OCI-LY7 (cell line): ENCODE measurements around the gene RTN4. TPM values are rescaled to one million over a fixed set of nuclear protein-coding genes. Genes with fewer than 3 reads are reported as not detected.

Source experiments
- BruUV-seq: library from RNA; stranded (reverse); fragments of 400-500 nt; replicated peaks from 2 replicates; lab custom pipeline; 2021; lab: Mats Ljungman, UMichigan
- CTCF ChIA-PET: fragments of 300-600 bp; sonication (Branson Sonifier 250); formaldehyde crosslinking; loops from one replicate; lab custom pipeline; 2022; ENCODE audit warnings: antibody characterized with exemption; ENCODE audit not compliant: unreplicated experiment; lab: Charles Lee
- POLR2A ChIA-PET: fragments of 300-600 bp; sonication (Branson Sonifier 250); formaldehyde crosslinking; loops from one replicate; lab custom pipeline; 2022; ENCODE audit warnings: antibody characterized with exemption; lab: Charles Lee
- DNase-seq: peaks from one replicate; pipeline ENCODE4 v3.0.0-alpha.2; 2015; ENCODE audit warnings: low spot score
- H2AFZ ChIP-seq: fragments of 200-600 bp; sonication (generic), shearing (Covaris generic); 2 replicates; pipeline ENCODE4 v1.6.1; 2014; ENCODE audit warnings: mild to moderate bottlenecking, antibody characterized with exemption, low read length, moderate library complexity
- H3K27ac ChIP-seq: fragments of 200-600 bp; sonication (generic); 2 replicates; pipeline ENCODE4 v1.5.1; 2014; ENCODE audit warnings: mixed run types, low read depth, mild to moderate bottlenecking, moderate library complexity, low read length, inconsistent platforms; ENCODE audit not compliant: poor library complexity, severe bottlenecking
- H3K36me3 ChIP-seq: fragments of 200-600 bp; sonication (generic); 2 replicates; pipeline ENCODE4 v1.6.1; 2014; ENCODE audit warnings: mild to moderate bottlenecking, antibody characterized with exemption, low read length, moderate library complexity, mixed read lengths; ENCODE audit not compliant: insufficient read depth
- H3K4me1 ChIP-seq: fragments of 200-600 bp; sonication (generic); 2 replicates; pipeline ENCODE4 v1.5.1; 2014; ENCODE audit warnings: mild to moderate bottlenecking, low read length; ENCODE audit not compliant: insufficient read depth, poor library complexity, severe bottlenecking
- H3K4me2 ChIP-seq: fragments of 200-600 bp; sonication (generic); 2 replicates; pipeline ENCODE4 v1.6.1; 2014; ENCODE audit warnings: mild to moderate bottlenecking, low read length
- H3K4me3 ChIP-seq: fragments of 200-600 bp; sonication (generic); 2 replicates; pipeline ENCODE4 v1.5.1; 2014; ENCODE audit warnings: mild to moderate bottlenecking, low read depth, low read length; ENCODE audit not compliant: poor library complexity, severe bottlenecking
- H3K79me2 ChIP-seq: fragments of 200-600 bp; sonication (generic); 2 replicates; pipeline ENCODE4 v1.6.1; 2016; ENCODE audit warnings: low read depth, mild to moderate bottlenecking, low read length, moderate library complexity, mixed read lengths; ENCODE audit not compliant: insufficient read depth
- H3K9me2 ChIP-seq: fragments of 200-600 bp; sonication (generic); 2 replicates; pipeline ENCODE4 v1.6.1; 2016; ENCODE audit warnings: mild to moderate bottlenecking, low read length, mixed read lengths; ENCODE audit not compliant: insufficient read depth
- H3K9me3 ChIP-seq: fragments of 200-600 bp; sonication (generic); 2 replicates; pipeline ENCODE4 v1.6.1; 2014; ENCODE audit warnings: mild to moderate bottlenecking, mixed run types, low read length, mixed read lengths
- H4K20me1 ChIP-seq: fragments of 200-600 bp; sonication (generic); 2 replicates; pipeline ENCODE4 v1.6.1; 2014; ENCODE audit warnings: mild to moderate bottlenecking, antibody characterized with exemption, low read length, moderate library complexity, mixed read lengths; ENCODE audit not compliant: insufficient read depth
- CTCF ChIP-seq: fragments of 200-600 bp; sonication (generic); conservative IDR thresholded peaks from 2 replicates; pipeline ENCODE4 v1.5.1; 2014; ENCODE audit warnings: mild to moderate bottlenecking, antibody characterized with exemption, low read length, moderate library complexity, mixed read lengths
- EZH2phosphoT487 ChIP-seq: fragments of 200-600 bp; sonication (generic); IDR thresholded peaks from 2 replicates; pipeline ENCODE4 v1.6.1; 2018; ENCODE audit warnings: low read depth, borderline replicate concordance, mild to moderate bottlenecking, mixed run types, antibody characterized with exemption, low read length, moderate library complexity, mixed read lengths
- intact Hi-C: fragments of 100-400 bp; cut with micrococcal nuclease; formaldehyde crosslinking; loops from one replicate; pipeline ENCODE4 v1.10.0; 2022; ENCODE audit not compliant: unreplicated experiment
- total RNA-seq, 2 experiments: library from RNA; depleted of rRNA in 1 of 2; stranded (reverse); fragments of >200 nt in 1 of 2; shearing (Covaris generic) in 1 of 2; gene quantifications; 2 replicates each; pipeline ENCODE4 v1.2.3, GENCODE V29; 2014 to 2022

RTN4 gene
- total RNA-seq, 2 experiments from 2014 or later, result 36.5 to 75.2 TPM

- no peaks in the 10 kb centered on the region for H3K9me2 ChIP-seq
- DNase-seq, result no peak
- no peak overlapping the region for H3K4me2 ChIP-seq
- H4K20me1 ChIP-seq, result no peaks in the 10 kb centered on the region
- H3K4me3 ChIP-seq, result no peak overlapping the region
- H3K4me1 ChIP-seq, result no peaks in the 10 kb centered on the region
- TF ChIP-seq EZH2phosphoT487 (no peak), CTCF (no peak)
- intact Hi-C loops, result no loop called here
- no peak overlapping the region for H3K27ac ChIP-seq
- H2AFZ ChIP-seq, result no peak overlapping the region
- H3K79me2 ChIP-seq, result no peaks in the 10 kb centered on the region
- POLR2A ChIA-PET, result interaction anchor here (1.2 kb wide), 1 partner anchor 11 kb away, joined by 4 read pairs; no protein-coding TSS in a partner anchor
- H3K9me3 ChIP-seq, result no peaks in the 10 kb centered on the region
- H3K36me3 ChIP-seq, result peaks cover 99% of the 10 kb centered on the region
- CTCF ChIA-PET, result no interaction called here
- BruUV-seq, result no TSS peak
These were observed 95.4 kb downstream of the RTN4 start for GRCh38 chr2:54954705-54955357.

- no peaks in the 10 kb centered on the region for H3K9me2 ChIP-seq
- TF ChIP-seq CTCF, result no peak
- TF ChIP-seq EZH2phosphoT487, result no peak
- no peak overlapping the region for H3K4me3 ChIP-seq
- BruUV-seq, result no TSS peak
- ChIA-PET POLR2A (no interaction called here), CTCF (no interaction called here)
- no peak for DNase-seq
- no peak overlapping the region for H3K27ac ChIP-seq
- no peak overlapping the region for H3K4me2 ChIP-seq
- no peaks in the 10 kb centered on the region for H3K79me2 ChIP-seq
- peaks cover 100% of the 10 kb centered on the region for H3K36me3 ChIP-seq
- H3K4me1 ChIP-seq, result no peaks in the 10 kb centered on the region
- no peaks in the 10 kb centered on the region for H3K9me3 ChIP-seq
- no peak overlapping the region for H2AFZ ChIP-seq
- intact Hi-C loops, result no loop called here
- no peaks in the 10 kb centered on the region for H4K20me1 ChIP-seq
These were observed 96.1 kb downstream of the RTN4 start for GRCh38 chr2:54954158-54954557.

- H3K4me2 ChIP-seq, result no peak overlapping the region
- TF ChIP-seq EZH2phosphoT487, result no peak
- no peak for TF ChIP-seq CTCF
- H4K20me1 ChIP-seq, result no peaks in the 10 kb centered on the region
- no peaks in the 10 kb centered on the region for H3K4me1 ChIP-seq
- POLR2A ChIA-PET, result no interaction called here
- BruUV-seq, result TSS peak; percentile 19
- no peaks in the 10 kb centered on the region for H3K9me2 ChIP-seq
- H3K9me3 ChIP-seq, result no peaks in the 10 kb centered on the region
- no peaks in the 10 kb centered on the region for H3K79me2 ChIP-seq
- no peak overlapping the region for H2AFZ ChIP-seq
- intact Hi-C loops, result no loop called here
- peaks cover 100% of the 10 kb centered on the region for H3K36me3 ChIP-seq
- DNase-seq, result no peak
- no peak overlapping the region for H3K27ac ChIP-seq
- CTCF ChIA-PET, result no interaction called here
- H3K4me3 ChIP-seq, result no peak overlapping the region
These were observed 97.2 kb downstream of the RTN4 start for GRCh38 chr2:54952978-54953456.
